ENCODE data around the gene SCO2. TPM values are rescaled to one million over a fixed set of nuclear protein-coding genes. Genes with fewer than 3 reads are reported as not detected.

SCO2 gene
- total and polyA plus RNA-seq, 4 donors = 4.7 to 11.6 (median 5.1) TPM; not detected in 1

- peak in 1 of 2 donors; percentile 8 for DNase-seq
- H3K27me3 ChIP-seq (ENCODE audit: control insufficient read depth in 1 of 2, insufficient read depth in 2 of 2, low read length in 1 of 2) = no peaks in the 10 kb centered on the region
- WGBS, 2 donors = 80 to 81% methylated on average over 3 of the region's 3 CpGs
- intact Hi-C loops (cut with DNase I) = loop anchor here in 1 of 2 donors (5.0 kb wide), 2 partner anchors 33 to 53 kb away; partner anchors contain the start of genes LMF2, NCAPH2 and SCO2
- H3K36me3 ChIP-seq (ENCODE audit: control insufficient read depth in 1 of 2, insufficient read depth in 2 of 2, low read length in 1 of 2) = no peaks in the 10 kb centered on the region
- H3K9me3 ChIP-seq (ENCODE audit: control insufficient read depth, low read length) = no peaks in the 10 kb centered on the region
- ATAC-seq (ENCODE audit: low FRiP score) = no peak
- H3K4me3 ChIP-seq (ENCODE audit: low read length in 2 of 2) = no peak overlapping the region
- H3K4me1 ChIP-seq (ENCODE audit: control insufficient read depth in 1 of 2, insufficient read depth in 2 of 2, low read length in 2 of 2) = no peaks in the 10 kb centered on the region
- no peak overlapping the region for H3K27ac ChIP-seq (ENCODE audit: low read depth in 1 of 2, low read length in 2 of 2)
These were observed 34.6 kb upstream of the SCO2 start for GRCh38 chr22:50560034-50560433.

GRCh38 chr22:50556703-50557102 is 31.3 kb upstream of the SCO2 start:
- Histone ChIP-seq H3K4me1 (ENCODE audit: control insufficient read depth in 1 of 2, insufficient read depth in 2 of 2, low read length in 2 of 2) (no peaks in the 10 kb centered on the region), H3K9me3 (ENCODE audit: control insufficient read depth, low read length) (no peaks in the 10 kb centered on the region), H3K4me3 (ENCODE audit: low read length in 2 of 2) (no peak overlapping the region), H3K36me3 (ENCODE audit: control insufficient read depth in 1 of 2, insufficient read depth in 2 of 2, low read length in 1 of 2) (no peaks in the 10 kb centered on the region), H3K27me3 (ENCODE audit: control insufficient read depth in 1 of 2, insufficient read depth in 2 of 2, low read length in 1 of 2) (no peaks in the 10 kb centered on the region), H3K27ac (ENCODE audit: low read depth in 1 of 2, low read length in 2 of 2) (no peak overlapping the region)
- intact Hi-C loops (cut with DNase I) = no loop called here
- no peak for ATAC-seq (ENCODE audit: low FRiP score)
- WGBS, 2 donors = 72 to 74% methylated on average over 5 of the region's 5 CpGs
- no peak for DNase-seq

- no peak overlapping the region for H3K27ac ChIP-seq (ENCODE audit: low read depth in 1 of 2, low read length in 2 of 2)
- H3K4me1 ChIP-seq (ENCODE audit: control insufficient read depth in 1 of 2, insufficient read depth in 2 of 2, low read length in 2 of 2) = no peaks in the 10 kb centered on the region
- H3K4me3 ChIP-seq (ENCODE audit: low read length in 2 of 2) = no peak overlapping the region
- intact Hi-C loops (cut with DNase I) = no loop called here
- ATAC-seq (ENCODE audit: low FRiP score) = no peak
- peak in 1 of 2 donors; percentile 6 for DNase-seq
- WGBS, 2 donors = 76 to 78% methylated on average over 8 of the region's 8 CpGs
- no peaks in the 10 kb centered on the region for H3K36me3 ChIP-seq (ENCODE audit: control insufficient read depth in 1 of 2, insufficient read depth in 2 of 2, low read length in 1 of 2)
- no peaks in the 10 kb centered on the region for H3K9me3 ChIP-seq (ENCODE audit: control insufficient read depth, low read length)
- H3K27me3 ChIP-seq (ENCODE audit: control insufficient read depth in 1 of 2, insufficient read depth in 2 of 2, low read length in 1 of 2) = no peaks in the 10 kb centered on the region
These were observed 27.9 kb upstream of the SCO2 start for GRCh38 chr22:50553310-50553709.

GRCh38 chr22:50551160-50551752 is 25.9 kb upstream of the SCO2 start:
- H3K9me3 ChIP-seq (ENCODE audit: control insufficient read depth, low read length) = no peaks in the 10 kb centered on the region
- H3K27ac ChIP-seq (ENCODE audit: low read depth in 1 of 2, low read length in 2 of 2) = no peak overlapping the region
- WGBS, 2 donors = 94 to 96% methylated on average over 11 of the region's 11 CpGs
- intact Hi-C loops (cut with DNase I) = no loop called here
- H3K36me3 ChIP-seq (ENCODE audit: control insufficient read depth in 1 of 2, insufficient read depth in 2 of 2, low read length in 1 of 2) = no peaks in the 10 kb centered on the region
- H3K27me3 ChIP-seq (ENCODE audit: control insufficient read depth in 1 of 2, insufficient read depth in 2 of 2, low read length in 1 of 2) = no peaks in the 10 kb centered on the region
- peak in 1 of 2 donors; percentile 21 for DNase-seq
- H3K4me3 ChIP-seq (ENCODE audit: low read length in 2 of 2) = no peak overlapping the region
- no peaks in the 10 kb centered on the region for H3K4me1 ChIP-seq (ENCODE audit: control insufficient read depth in 1 of 2, insufficient read depth in 2 of 2, low read length in 2 of 2)
- ATAC-seq (ENCODE audit: low FRiP score) = no peak

GRCh38 chr22:50550395-50550794 is 25.0 kb upstream of the SCO2 start:
- Histone ChIP-seq H3K36me3 (ENCODE audit: control insufficient read depth in 1 of 2, insufficient read depth in 2 of 2, low read length in 1 of 2) (no peaks in the 10 kb centered on the region), H3K4me1 (ENCODE audit: control insufficient read depth in 1 of 2, insufficient read depth in 2 of 2, low read length in 2 of 2) (no peaks in the 10 kb centered on the region), H3K27me3 (ENCODE audit: control insufficient read depth in 1 of 2, insufficient read depth in 2 of 2, low read length in 1 of 2) (no peaks in the 10 kb centered on the region), H3K9me3 (ENCODE audit: control insufficient read depth, low read length) (no peaks in the 10 kb centered on the region), H3K27ac (ENCODE audit: low read depth in 1 of 2, low read length in 2 of 2) (no peak overlapping the region), H3K4me3 (ENCODE audit: low read length in 2 of 2) (no peak overlapping the region)
- intact Hi-C loops (cut with DNase I) = no loop called here
- DNase-seq (peak in 1 of 2 donors; percentile 36), ATAC-seq (ENCODE audit: low FRiP score) (no peak)
- WGBS, 2 donors = 91% methylated on average over 8 of the region's 8 CpGs

- no peaks in the 10 kb centered on the region for H3K27me3 ChIP-seq (ENCODE audit: control insufficient read depth in 1 of 2, insufficient read depth in 2 of 2, low read length in 1 of 2)
- ATAC-seq (ENCODE audit: low FRiP score) (no peak), DNase-seq (peak in 1 of 2 donors; percentile 42)
- intact Hi-C loops (cut with DNase I) = no loop called here
- no peaks in the 10 kb centered on the region for H3K9me3 ChIP-seq (ENCODE audit: control insufficient read depth, low read length)
- H3K4me1 ChIP-seq (ENCODE audit: control insufficient read depth in 1 of 2, insufficient read depth in 2 of 2, low read length in 2 of 2) = no peaks in the 10 kb centered on the region
- no peak overlapping the region for H3K27ac ChIP-seq (ENCODE audit: low read depth in 1 of 2, low read length in 2 of 2)
- 59 to 64% methylated on average over 54 to 68 of the region's 68 CpGs for WGBS, 2 donors
- H3K4me3 ChIP-seq (ENCODE audit: low read length in 2 of 2) = no peak overlapping the region
- no peaks in the 10 kb centered on the region for H3K36me3 ChIP-seq (ENCODE audit: control insufficient read depth in 1 of 2, insufficient read depth in 2 of 2, low read length in 1 of 2)
These were observed 23.8 kb upstream of the SCO2 start for GRCh38 chr22:50548921-50549790.

- DNase-seq (peak in 1 of 2 donors; percentile 52), ATAC-seq (ENCODE audit: low FRiP score) (no peak)
- Histone ChIP-seq H3K4me1 (ENCODE audit: control insufficient read depth in 1 of 2, insufficient read depth in 2 of 2, low read length in 2 of 2) (no peaks in the 10 kb centered on the region), H3K4me3 (ENCODE audit: low read length in 2 of 2) (no peak overlapping the region), H3K36me3 (ENCODE audit: control insufficient read depth in 1 of 2, insufficient read depth in 2 of 2, low read length in 1 of 2) (no peaks in the 10 kb centered on the region), H3K9me3 (ENCODE audit: control insufficient read depth, low read length) (no peaks in the 10 kb centered on the region), H3K27me3 (ENCODE audit: control insufficient read depth in 1 of 2, insufficient read depth in 2 of 2, low read length in 1 of 2) (no peaks in the 10 kb centered on the region), H3K27ac (ENCODE audit: low read depth in 1 of 2, low read length in 2 of 2) (no peak overlapping the region)
- WGBS, 2 donors = 4 to 8% methylated on average over 44 to 56 of the region's 56 CpGs
- intact Hi-C loops (cut with DNase I) = no loop called here
These were observed 22.9 kb upstream of the SCO2 start for GRCh38 chr22:50548040-50548920.

GRCh38 chr22:50547263-50547985 is 22.0 kb upstream of the SCO2 start:
- ATAC-seq (ENCODE audit: low FRiP score) (no peak), DNase-seq (peak in 1 of 2 donors; percentile 50)
- no peak overlapping the region for H3K27ac ChIP-seq (ENCODE audit: low read depth in 1 of 2, low read length in 2 of 2)
- H3K36me3 ChIP-seq (ENCODE audit: control insufficient read depth in 1 of 2, insufficient read depth in 2 of 2, low read length in 1 of 2) = no peaks in the 10 kb centered on the region
- no peaks in the 10 kb centered on the region for H3K4me1 ChIP-seq (ENCODE audit: control insufficient read depth in 1 of 2, insufficient read depth in 2 of 2, low read length in 2 of 2)
- H3K9me3 ChIP-seq (ENCODE audit: control insufficient read depth, low read length) = no peaks in the 10 kb centered on the region
- intact Hi-C loops (cut with DNase I) = no loop called here
- H3K4me3 ChIP-seq (ENCODE audit: low read length in 2 of 2) = no peak overlapping the region
- no peaks in the 10 kb centered on the region for H3K27me3 ChIP-seq (ENCODE audit: control insufficient read depth in 1 of 2, insufficient read depth in 2 of 2, low read length in 1 of 2)
- WGBS, 2 donors = 6 to 9% methylated on average over 35 of the region's 35 CpGs

All from aorta (tissue), 5 donors.